Thoracic aorta (tissue), 2 donors: ENCODE results near the gene M6PR. TPM values are rescaled to one million over a fixed set of nuclear protein-coding genes. Genes with fewer than 3 reads are reported as not detected.
"Not testable (repeated sequence)": the region's sequence is repeated elsewhere in the genome, so short reads cannot be mapped to it uniquely, and the experiment has no call there.

Source experiments
- ATAC-seq: fragments of 150-250 bp; one replicate; pipeline ENCODE4 v1.8.0; 2017; ENCODE audit warnings: low read depth; ENCODE audit not compliant: insufficient number of reproducible peaks, low FRiP score
- DNase-seq: peaks from one replicate; pipeline ENCODE4 v3.0.0-alpha.2; 2020; ENCODE audit warnings: low spot score
- H3K27ac ChIP-seq, 2 donors: fragments of 200-600 bp; sonication (generic); 1 replicate in 1 of 2; 2 replicates in 1 of 2; pipeline ENCODE4 v1.5.1; 2016; ENCODE audit warnings: mild to moderate bottlenecking in 2 of 2, moderate library complexity in 2 of 2
- H3K27me3 ChIP-seq: fragments of 200-600 bp; sonication (generic); replicated peaks from 2 replicates; pipeline ENCODE4 v1.6.0; 2016; ENCODE audit warnings: mild to moderate bottlenecking; ENCODE audit not compliant: insufficient read depth
- H3K36me3 ChIP-seq: fragments of 200-600 bp; sonication (generic); one replicate; pipeline ENCODE4 v1.5.1; 2016
- H3K4me1 ChIP-seq, 2 donors: fragments of 200-600 bp; sonication (generic); 1 replicate in 1 of 2; 2 replicates in 1 of 2; pipeline versions ENCODE4 v1.5.1 to v1.6.0; 2016; ENCODE audit warnings: low read depth in 2 of 2, mild to moderate bottlenecking in 1 of 2; ENCODE audit not compliant: control insufficient read depth in 1 of 2
- H3K4me3 ChIP-seq: fragments of 200-600 bp; sonication (generic); 2 replicates; pipeline ENCODE4 v1.5.1; 2016; ENCODE audit warnings: mild to moderate bottlenecking
- H3K9me3 ChIP-seq: fragments of 200-600 bp; sonication (generic); 2 replicates; pipeline ENCODE4 v1.5.1; 2016
- CTCF ChIP-seq: fragments of 200-600 bp; sonication (generic); IDR thresholded peaks from one replicate; pipeline ENCODE4 v1.5.1; 2019; ENCODE audit warnings: antibody characterized with exemption
- total RNA-seq, 2 donors: library from RNA; depleted of rRNA; stranded (reverse); fragments of >200 nt; gene quantifications; one replicate each; pipeline versions ENCODE4 v1.1.0 to v1.2.3, GENCODE V29; 2016

M6PR gene
- total RNA-seq, 2 donors from 2014 or later, result 119 to 148 TPM

DNA sequence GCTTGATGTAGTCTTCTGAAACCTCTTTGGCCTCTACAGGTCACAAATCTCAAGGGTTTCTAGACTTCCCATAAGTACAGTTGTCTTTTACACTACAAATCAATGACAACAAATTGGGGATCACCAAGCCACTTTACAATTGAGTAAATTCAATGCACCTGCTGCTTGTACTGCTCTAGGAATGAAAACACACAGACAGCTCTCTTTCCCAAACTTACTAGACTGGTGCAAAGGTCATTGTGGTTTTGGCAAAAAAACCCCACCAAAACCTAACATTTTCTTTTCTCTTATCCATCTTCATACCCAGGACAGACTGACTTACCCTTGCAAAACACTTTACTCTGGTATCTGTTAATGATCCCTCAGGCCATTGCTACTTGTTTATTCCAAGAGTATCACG is 2.7 kb downstream of the M6PR start:
- no peak for DNase-seq
- H3K27me3 ChIP-seq, result no peaks in the 10 kb centered on the region
- H3K27ac ChIP-seq, result no peak overlapping the region
- no peaks in the 10 kb centered on the region for H3K9me3 ChIP-seq
- TF ChIP-seq CTCF, result no peak
- peaks cover 35% of the 10 kb centered on the region for H3K36me3 ChIP-seq
- ATAC-seq, result no peak
- H3K4me3 ChIP-seq, result no peak overlapping the region
- peaks cover 11 to 32% of the 10 kb centered on the region in 2 donors for H3K4me1 ChIP-seq

DNA sequence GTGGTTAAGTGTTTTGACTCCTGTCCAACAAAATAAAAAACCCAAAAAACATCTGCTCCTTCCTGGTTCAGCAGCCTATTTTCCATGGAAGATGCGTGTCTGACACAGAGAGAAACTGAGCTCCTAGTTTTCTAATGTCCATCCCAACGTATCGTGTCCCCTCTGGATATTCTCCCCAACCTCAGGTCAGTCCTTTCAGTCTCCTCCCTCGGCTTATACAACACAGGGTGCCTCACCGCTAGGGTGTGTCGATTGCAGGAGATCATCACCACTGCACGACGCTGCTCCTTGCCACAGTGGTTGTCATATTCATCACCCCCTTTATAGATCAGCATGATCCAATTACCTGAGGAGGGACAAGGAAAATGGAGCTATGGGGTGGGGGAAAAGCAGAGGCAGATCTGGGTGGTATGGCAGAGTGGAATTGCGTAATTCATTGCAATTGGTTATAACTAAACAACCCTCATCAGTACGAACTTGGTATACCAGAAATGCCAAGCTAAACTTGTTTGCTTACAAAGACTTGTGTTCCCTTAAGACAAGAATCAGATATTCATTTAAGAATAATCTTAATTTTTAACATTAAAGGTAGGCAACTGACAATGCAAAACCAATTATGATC is 5.8 kb downstream of the M6PR start:
- Histone ChIP-seq H3K36me3 (peaks cover 40% of the 10 kb centered on the region), H3K4me3 (no peak overlapping the region)

DNA sequence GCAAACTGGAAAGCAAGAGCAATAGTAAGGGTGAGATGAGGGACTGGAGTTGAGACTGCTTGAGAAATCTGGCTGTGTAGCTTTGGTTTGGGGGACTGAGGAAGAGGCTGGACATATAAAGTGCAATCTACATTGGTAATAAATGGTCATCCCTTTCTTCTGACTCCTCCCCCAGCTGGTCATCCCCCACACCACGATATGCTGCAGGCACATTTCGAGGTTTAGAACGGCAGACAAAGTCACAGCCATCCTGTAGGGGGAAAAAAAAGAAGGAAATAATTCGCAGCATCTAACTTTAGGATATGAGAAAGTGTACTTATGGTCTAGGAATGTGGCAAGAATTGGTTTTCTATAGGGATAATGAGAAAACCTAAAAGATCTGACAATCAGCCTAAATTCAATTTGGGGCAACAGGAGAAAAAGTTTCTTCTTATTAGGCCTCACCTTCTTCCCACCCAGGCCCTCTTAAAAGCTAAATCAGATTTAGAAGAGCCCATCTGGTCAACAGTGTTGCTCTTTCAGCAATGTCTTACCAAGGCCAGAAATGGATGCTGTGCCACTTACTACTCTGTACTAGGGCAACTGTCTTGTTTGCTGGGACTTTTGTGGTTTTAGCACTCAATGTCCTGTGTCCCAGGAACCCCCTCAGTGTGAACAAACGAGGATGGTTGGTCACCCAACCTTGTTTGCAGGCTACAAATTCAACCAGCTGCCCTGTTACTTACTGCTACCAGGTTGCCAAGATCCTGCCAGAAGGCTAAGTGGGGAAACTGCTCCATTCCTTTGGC is 7.6 kb downstream of the M6PR start:
- peaks cover 0 to under 1% of the 10 kb centered on the region in 2 donors for H3K4me1 ChIP-seq
- no peak for ATAC-seq
- H3K4me3 ChIP-seq, result no peak overlapping the region
- no peak for DNase-seq
- no peaks in the 10 kb centered on the region for H3K27me3 ChIP-seq
- H3K9me3 ChIP-seq, result no peaks in the 10 kb centered on the region
- peaks cover 41% of the 10 kb centered on the region for H3K36me3 ChIP-seq
- H3K27ac ChIP-seq, result no peak overlapping the region
- no peak for TF ChIP-seq CTCF

More for the DNA sequence above, 5.8 kb downstream of the M6PR start:
- no peak for TF ChIP-seq CTCF
- Histone ChIP-seq H3K9me3 (no peaks in the 10 kb centered on the region), H3K4me1 (peaks cover 11 to 19% of the 10 kb centered on the region in 2 donors), H3K27ac (no peak overlapping the region), H3K27me3 (no peaks in the 10 kb centered on the region)
- ATAC-seq, result no peak
- DNase-seq, result no peak

- not testable (repeated sequence) for DNase-seq, H3K27me3 ChIP-seq, H3K27ac ChIP-seq, H3K4me1 ChIP-seq, H3K9me3 ChIP-seq, H3K4me3 ChIP-seq, ATAC-seq
- peaks cover 40% of the 10 kb centered on the region for H3K36me3 ChIP-seq
Measured at GRCh38 chr12:8937842-8938442, 11.5 kb downstream of the M6PR start.

DNA sequence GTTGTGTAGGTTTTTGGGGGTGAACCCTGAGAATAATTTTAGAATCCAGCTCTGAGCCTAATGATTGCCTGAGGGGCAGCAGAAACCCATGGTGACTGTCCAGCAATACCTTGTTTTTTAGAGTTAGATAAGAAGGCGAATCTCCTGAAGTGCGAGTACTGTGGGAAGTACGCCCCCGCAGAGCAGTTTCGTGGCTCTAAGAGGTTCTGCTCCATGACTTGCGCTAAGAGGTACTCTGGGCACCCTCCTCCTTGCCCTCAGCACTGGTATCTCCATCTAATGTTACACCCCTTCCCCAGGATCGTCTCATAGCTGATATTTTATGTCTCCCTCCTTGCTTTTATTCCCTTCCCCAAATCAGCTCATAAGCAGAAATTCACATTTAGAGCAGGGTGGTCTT is 12.7 kb downstream of the M6PR start:
- H3K9me3 ChIP-seq, result no peaks in the 10 kb centered on the region
- H3K27ac ChIP-seq, result no peak overlapping the region
- H3K4me1 ChIP-seq, result no peaks in the 10 kb centered on the region
- H3K4me3 ChIP-seq, result no peak overlapping the region
- DNase-seq (no peak), ATAC-seq (no peak)
- H3K36me3 ChIP-seq, result peaks cover 28% of the 10 kb centered on the region
- no peak for TF ChIP-seq CTCF
- H3K27me3 ChIP-seq, result no peaks in the 10 kb centered on the region

DNA sequence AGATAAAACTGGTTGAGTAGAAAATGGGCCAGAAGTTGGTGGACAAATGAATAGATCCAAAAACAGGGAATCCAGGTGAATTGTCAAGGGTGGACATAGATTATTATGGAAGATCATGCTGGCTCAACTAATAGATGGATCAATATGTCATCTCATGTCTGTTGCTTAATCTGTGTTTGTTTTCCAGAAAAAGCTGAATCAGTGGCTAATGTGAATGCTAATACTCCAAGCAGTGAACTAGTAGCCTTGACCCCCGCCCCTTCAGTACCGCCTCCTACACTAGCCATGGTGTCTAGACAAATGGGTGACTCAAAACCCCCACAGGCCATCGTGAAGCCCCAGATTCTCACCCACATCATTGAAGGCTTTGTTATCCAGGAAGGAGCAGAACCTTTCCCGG is 15.4 kb downstream of the M6PR start:
- peaks cover 34% of the 10 kb centered on the region for H3K36me3 ChIP-seq
- H3K27ac ChIP-seq, H3K4me3 ChIP-seq, H3K9me3 ChIP-seq, H3K4me1 ChIP-seq, H3K27me3 ChIP-seq, DNase-seq, ATAC-seq: not testable (repeated sequence)

DNA sequence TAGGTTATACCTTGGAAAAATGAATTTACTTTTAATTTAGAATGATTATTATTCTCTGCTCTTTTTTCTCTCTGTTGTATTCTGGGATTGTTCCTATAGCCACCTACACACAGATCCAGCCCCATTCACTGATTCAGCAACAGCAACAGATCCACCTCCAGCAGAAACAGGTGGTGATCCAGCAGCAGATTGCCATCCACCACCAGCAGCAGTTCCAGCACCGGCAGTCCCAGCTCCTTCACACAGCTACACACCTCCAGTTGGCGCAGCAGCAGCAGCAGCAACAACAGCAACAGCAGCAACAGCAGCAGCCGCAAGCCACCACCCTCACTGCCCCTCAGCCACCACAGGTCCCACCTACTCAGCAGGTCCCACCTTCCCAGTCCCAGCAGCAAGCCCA is 17.0 kb downstream of the M6PR start:
- DNase-seq, ATAC-seq, H3K4me3 ChIP-seq, H3K4me1 ChIP-seq, H3K27ac ChIP-seq, H3K27me3 ChIP-seq, H3K9me3 ChIP-seq: not testable (repeated sequence)
- peaks cover 34% of the 10 kb centered on the region for H3K36me3 ChIP-seq

DNA sequence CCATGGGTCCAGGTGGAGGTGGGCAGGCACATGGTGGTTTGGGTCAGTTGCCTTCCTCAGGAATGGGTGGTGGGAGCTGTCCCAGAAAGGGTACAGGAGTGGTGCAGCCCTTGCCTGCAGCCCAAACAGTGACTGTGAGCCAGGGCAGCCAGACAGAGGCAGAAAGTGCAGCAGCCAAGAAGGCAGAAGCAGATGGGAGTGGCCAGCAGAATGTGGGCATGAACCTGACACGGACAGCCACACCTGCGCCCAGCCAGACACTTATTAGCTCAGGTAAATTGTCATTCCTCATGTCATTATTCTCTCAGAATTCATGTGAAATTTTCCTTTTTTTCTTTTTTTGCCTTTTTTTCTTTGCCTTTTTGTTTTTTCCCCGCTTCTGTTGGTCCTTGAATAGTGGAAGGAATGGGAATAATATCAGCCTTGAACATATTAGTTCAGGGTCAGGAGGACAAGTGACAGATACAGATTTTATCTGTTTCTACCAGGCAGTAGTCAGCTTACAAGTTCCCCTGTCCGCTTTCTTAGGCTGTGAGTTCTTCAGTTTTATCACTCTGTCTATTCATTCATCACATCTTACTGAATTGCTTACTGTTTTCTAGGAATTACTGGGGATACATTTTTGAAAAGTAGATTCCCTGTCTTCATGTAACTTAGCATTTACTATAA is 18.7 kb downstream of the M6PR start:
- DNase-seq, H3K27me3 ChIP-seq, H3K27ac ChIP-seq, H3K4me1 ChIP-seq, H3K4me3 ChIP-seq, ATAC-seq, H3K9me3 ChIP-seq: not testable (repeated sequence)
- H3K36me3 ChIP-seq, result peaks cover 26% of the 10 kb centered on the region
